Lower leg skin (tissue), 4 donors: ENCODE data around the gene PNMA6E. TPM values are rescaled to one million over a fixed set of nuclear protein-coding genes. Genes with fewer than 3 reads are reported as not detected.

Experiments used
- DNase-seq, 2 donors: peaks; one replicate each; pipeline ENCODE4 v3.0.0-alpha.2; 2019; ENCODE audit warnings: low spot score in 2 of 2
- H3K4me3 ChIP-seq: fragments of 200-600 bp; sonication (generic); 2 replicates; pipeline ENCODE4 v1.5.1; 2017; ENCODE audit warnings: mild to moderate bottlenecking, low read depth; ENCODE audit not compliant: poor library complexity, severe bottlenecking
- POLR2A ChIP-seq, 2 donors: fragments of 450-650 bp; IDR thresholded peaks; one replicate each; pipeline ENCODE4 v1.6.1; 2016 to 2017; ENCODE audit warnings: antibody characterized with exemption in 2 of 2, mild to moderate bottlenecking in 1 of 2, moderate library complexity in 1 of 2
- WGBS, 2 donors: methylation state at CpG; one replicate each; pipeline ENCODE4 v1.1.5; 2018; 5-methylcytosine and 5-hydroxymethylcytosine counted together
- intact Hi-C: fragments of 100-400 bp; cut with DNase I; formaldehyde crosslinking; loops from one replicate; pipeline ENCODE4 v1.15.0; 2023; ENCODE audit warnings: low total_unique reads
- total RNA-seq, 4 donors: library from RNA; depleted of rRNA; stranded (reverse); fragments of >200 nt; gene quantifications; one replicate each; pipeline ENCODE4 v1.1.0, GENCODE V29; 2016
- TF ChIP-seq, protein P1 (sequence below), 3 donors: fragments of 450-650 bp; IDR thresholded peaks; one replicate each; pipeline ENCODE4 v1.5.1; 2016; ENCODE audit warnings: antibody characterized with exemption in 3 of 3, mild to moderate bottlenecking in 3 of 3, moderate library complexity in 2 of 3

The PNMA6E gene
- total RNA-seq, 4 donors from 2014 or later, result 0.13 to 0.20 TPM; not detected in 2

- 95 to 97% methylated on average over 25 to 31 of the region's 38 CpGs for WGBS, 2 donors
- TF ChIP-seq POLR2A (IDR thresholded peaks at IDR 0.05), result no peak
- TF ChIP-seq, protein P1, sequence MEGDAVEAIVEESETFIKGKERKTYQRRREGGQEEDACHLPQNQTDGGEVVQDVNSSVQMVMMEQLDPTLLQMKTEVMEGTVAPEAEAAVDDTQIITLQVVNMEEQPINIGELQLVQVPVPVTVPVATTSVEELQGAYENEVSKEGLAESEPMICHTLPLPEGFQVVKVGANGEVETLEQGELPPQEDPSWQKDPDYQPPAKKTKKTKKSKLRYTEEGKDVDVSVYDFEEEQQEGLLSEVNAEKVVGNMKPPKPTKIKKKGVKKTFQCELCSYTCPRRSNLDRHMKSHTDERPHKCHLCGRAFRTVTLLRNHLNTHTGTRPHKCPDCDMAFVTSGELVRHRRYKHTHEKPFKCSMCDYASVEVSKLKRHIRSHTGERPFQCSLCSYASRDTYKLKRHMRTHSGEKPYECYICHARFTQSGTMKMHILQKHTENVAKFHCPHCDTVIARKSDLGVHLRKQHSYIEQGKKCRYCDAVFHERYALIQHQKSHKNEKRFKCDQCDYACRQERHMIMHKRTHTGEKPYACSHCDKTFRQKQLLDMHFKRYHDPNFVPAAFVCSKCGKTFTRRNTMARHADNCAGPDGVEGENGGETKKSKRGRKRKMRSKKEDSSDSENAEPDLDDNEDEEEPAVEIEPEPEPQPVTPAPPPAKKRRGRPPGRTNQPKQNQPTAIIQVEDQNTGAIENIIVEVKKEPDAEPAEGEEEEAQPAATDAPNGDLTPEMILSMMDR (IDR thresholded peaks at IDR 0.05), result no peak
- DNase-seq, result no peak
- intact Hi-C loops, result no loop called here
- H3K4me3 ChIP-seq, result no peak overlapping the region
Observed at GRCh38 chrX:153347530-153347929, 53.6 kb downstream of the PNMA6E start.

Other genes starting within 250 kb of the PNMA6E start
- gene MAGEA1, start 222.1 kb downstream of the PNMA6E start, total RNA-seq, result not detected
- gene PNMA6F, start 79.6 kb downstream of the PNMA6E start, total RNA-seq, result not detected
- 1 to 10 TPM; 1.0 to 4.7 (median 2.7) TPM for gene ZNF275, start 67.2 kb downstream of the PNMA6E start, total RNA-seq
- gene ZFP92, start 10.1 kb upstream of the PNMA6E start, total RNA-seq, result under 1 TPM in 3 of 4 donors, not detected in 1; 0.08 to 0.68 (median 0.20) TPM
- gene TREX2, start 44.7 kb upstream of the PNMA6E start, total RNA-seq, result 100 to 1,000 TPM in 2 of 4 donors, 10 to 100 TPM in 2; 76.4 to 129 (median 112) TPM
- 10 to 100 TPM in 3 of 4 donors, 1 to 10 TPM in 1; 2.7 to 24.2 (median 13.6) TPM for gene HAUS7, start 69.2 kb upstream of the PNMA6E start, total RNA-seq
- 10 to 100 TPM; 18.1 to 34.2 (median 22.8) TPM for gene BGN, start 93.6 kb upstream of the PNMA6E start, total RNA-seq
- gene ATP2B3, start 116.3 kb upstream of the PNMA6E start, total RNA-seq, result under 1 TPM in 1 of 4 donors, not detected in 3; 0.07 TPM
- 10 to 100 TPM; 20.7 to 35.7 (median 28.5) TPM for gene CCNQ, start 197.8 kb upstream of the PNMA6E start, total RNA-seq
- gene DUSP9, start 245.9 kb upstream of the PNMA6E start, total RNA-seq, result under 1 TPM in 2 of 4 donors, not detected in 2; 0.13 to 0.20 TPM